Pancreas (tissue), 10 donors: ENCODE data around the gene MAP3K6. TPM values are rescaled to one million over a fixed set of nuclear protein-coding genes. Genes with fewer than 3 reads are reported as not detected.

ENCODE experiments used
- ATAC-seq, 4 donors: fragments of 200-7000 bp; cut with Tn5 transposase; one replicate each; pipeline versions ENCODE4 v1.8.0 to v1.9.1; 2020; ENCODE audit warnings: mild to moderate bottlenecking in 4 of 4, moderate library complexity in 4 of 4
- DNase-seq, 6 donors: peaks; one replicate each; pipeline ENCODE4 v3.0.0-alpha.2; 2020
- FAIRE-seq: peaks from 2 replicates; lab custom pipeline; 2012; peaks lifted over from hg19 to GRCh38; lab: Jason Lieb, UNC
- H3K27ac ChIP-seq, 4 donors: fragments of 200-600 bp; sonication (generic); 1 replicate in 3 of 4; 2 replicates in 1 of 4; pipeline versions ENCODE4 v1.5.0 to v1.8.0; 2020
- H3K27me3 ChIP-seq, 4 donors: fragments of 200-600 bp; one replicate each; pipeline ENCODE4 v1.8.0; 2021
- H3K36me3 ChIP-seq, 3 donors: fragments of 200-600 bp; sonication (generic) in 1 of 3; one replicate each; pipeline versions ENCODE4 v1.5.0 to v1.8.0; 2020 to 2021
- H3K4me1 ChIP-seq, 3 donors: fragments of 200-600 bp; one replicate each; pipeline ENCODE4 v1.8.0; 2021
- H3K4me3 ChIP-seq, 4 donors: fragments of 200-600 bp; sonication (generic) in 2 of 4; one replicate each; pipeline versions ENCODE4 v1.5.0 to v1.8.0; 2020 to 2021
- H3K9me3 ChIP-seq, 4 donors: fragments of 200-600 bp; one replicate each; pipeline ENCODE4 v1.8.0; 2021
- WGBS, 2 donors: extraction: QIAGEN DNeasy Blood & Tissue Kit; methylation state at CpG; one replicate each; pipeline ENCODE4 v1.1.7; 2013; 5-methylcytosine and 5-hydroxymethylcytosine counted together
- intact Hi-C, 3 donors: fragments of 100-400 bp; cut with DNase I; formaldehyde crosslinking; loops; one replicate each; pipeline versions ENCODE4 v1.11.1 to v1.14.2; 2022
- polyA plus RNA-seq, 2 donors: library from polyadenylated mRNA; stranded (reverse); fragments of 200-250 nt; gene quantifications; one replicate each; pipeline ENCODE4 v1.2.3, GENCODE V29; 2013
- total RNA-seq, 6 donors: library from RNA; stranded (reverse); fragmentation: NEBNext Ultra II Directional in 4 of 6; extraction: Animal tissue kit (Norgen Biotek cat#: 25700) in 4 of 6; gene quantifications; one replicate each; pipeline versions ENCODE4 v1.2.1 to v1.2.4, GENCODE V29; 2021 to 2023
- TF ChIP-seq, protein P1 (sequence below), 4 donors: fragments of 200-600 bp; sonication (generic) in 3 of 4; IDR thresholded peaks; one replicate each; pipeline versions ENCODE4 v1.5.0 to v1.8.0; 2021; ENCODE audit warnings: antibody characterized with exemption in 4 of 4
- donor health status: healthy with polysubstance abuse.
- donor health status: DM: no; HTN: no; CAD: no; lungs with moderate emphysema.
- donor health status: DM: no; HTN: no; CAD: no.
- donor health status: control.
- donor health status: control.
- donor health status: Bipolar disorder and iron deficiency.
- donor health status: DM: yes; HTN: yes; CAD: no.
- donor health status: DM: no; HTN: no; CAD: no.
- donor health status: DM: no; HTN: no; CAD: no.
- donor health status: DM: yes; HTN: yes; CAD: no.

MAP3K6 gene
- total and polyA plus RNA-seq, 8 donors = 4.7 to 65.7 (median 10.1) TPM

GRCh38 chr1:27356619-27357280 lies 10.0 kb downstream of the MAP3K6 start:
- peaks cover 0 to 4% (median 0%) of the 10 kb centered on the region in 3 donors for H3K4me1 ChIP-seq
- DNase-seq = peak in 5 of 6 donors; percentile 39 to 86 (median 62)
- no peaks in the 10 kb centered on the region for H3K27me3 ChIP-seq
- H3K4me3 ChIP-seq = peak overlapping the region in 2 of 4 donors; percentile 38
- H3K9me3 ChIP-seq = no peaks in the 10 kb centered on the region
- ATAC-seq = peak; percentile 28 to 49 (median 38)
- no peaks in the 10 kb centered on the region for H3K36me3 ChIP-seq
- no peak for FAIRE-seq
- TF ChIP-seq, protein P1, sequence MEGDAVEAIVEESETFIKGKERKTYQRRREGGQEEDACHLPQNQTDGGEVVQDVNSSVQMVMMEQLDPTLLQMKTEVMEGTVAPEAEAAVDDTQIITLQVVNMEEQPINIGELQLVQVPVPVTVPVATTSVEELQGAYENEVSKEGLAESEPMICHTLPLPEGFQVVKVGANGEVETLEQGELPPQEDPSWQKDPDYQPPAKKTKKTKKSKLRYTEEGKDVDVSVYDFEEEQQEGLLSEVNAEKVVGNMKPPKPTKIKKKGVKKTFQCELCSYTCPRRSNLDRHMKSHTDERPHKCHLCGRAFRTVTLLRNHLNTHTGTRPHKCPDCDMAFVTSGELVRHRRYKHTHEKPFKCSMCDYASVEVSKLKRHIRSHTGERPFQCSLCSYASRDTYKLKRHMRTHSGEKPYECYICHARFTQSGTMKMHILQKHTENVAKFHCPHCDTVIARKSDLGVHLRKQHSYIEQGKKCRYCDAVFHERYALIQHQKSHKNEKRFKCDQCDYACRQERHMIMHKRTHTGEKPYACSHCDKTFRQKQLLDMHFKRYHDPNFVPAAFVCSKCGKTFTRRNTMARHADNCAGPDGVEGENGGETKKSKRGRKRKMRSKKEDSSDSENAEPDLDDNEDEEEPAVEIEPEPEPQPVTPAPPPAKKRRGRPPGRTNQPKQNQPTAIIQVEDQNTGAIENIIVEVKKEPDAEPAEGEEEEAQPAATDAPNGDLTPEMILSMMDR (IDR thresholded peaks at IDR 0.05) = no peak
- H3K27ac ChIP-seq = no peak overlapping the region
- intact Hi-C loops = loop anchor here in 1 of 3 donors (5.0 kb wide), 1 partner anchor 36 kb away; the partner anchor contains the start of gene GPR3
- WGBS, 2 donors = 70 to 71% methylated on average over 37 of the region's 37 CpGs

DNA sequence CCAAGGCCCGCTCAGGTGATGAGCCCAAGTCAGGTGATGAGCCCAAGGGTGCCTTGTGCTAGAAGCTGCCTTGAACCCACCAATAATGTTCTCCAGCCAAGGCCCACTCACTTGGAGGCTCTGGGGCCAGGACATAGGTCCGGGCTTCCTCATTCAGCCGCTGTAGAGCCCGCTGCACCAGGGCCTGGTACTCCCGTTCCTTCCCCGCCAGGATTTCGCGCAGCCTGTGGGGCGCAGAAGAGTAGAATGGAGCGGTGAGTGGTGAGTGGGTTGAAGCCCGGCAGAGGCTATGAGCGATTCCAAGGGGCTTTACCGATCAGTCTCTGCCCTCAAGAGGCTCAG lies 10.5 kb downstream of the MAP3K6 start:
- WGBS, 2 donors = 92 to 95% methylated on average over 13 of the region's 13 CpGs
- FAIRE-seq = no peak
- Histone ChIP-seq H3K27me3 (no peaks in the 10 kb centered on the region), H3K27ac (no peak overlapping the region), H3K4me1 (peaks cover 0 to 4% (median 0%) of the 10 kb centered on the region in 3 donors), H3K4me3 (no peak overlapping the region), H3K36me3 (no peaks in the 10 kb centered on the region), H3K9me3 (no peaks in the 10 kb centered on the region)
- no peak for ATAC-seq
- TF ChIP-seq, protein P1 (IDR thresholded peaks at IDR 0.05) = no peak
- intact Hi-C loops = loop anchor here in 1 of 3 donors (5.0 kb wide), 1 partner anchor 36 kb away; the partner anchor contains the start of gene GPR3
- DNase-seq = no peak

DNA sequence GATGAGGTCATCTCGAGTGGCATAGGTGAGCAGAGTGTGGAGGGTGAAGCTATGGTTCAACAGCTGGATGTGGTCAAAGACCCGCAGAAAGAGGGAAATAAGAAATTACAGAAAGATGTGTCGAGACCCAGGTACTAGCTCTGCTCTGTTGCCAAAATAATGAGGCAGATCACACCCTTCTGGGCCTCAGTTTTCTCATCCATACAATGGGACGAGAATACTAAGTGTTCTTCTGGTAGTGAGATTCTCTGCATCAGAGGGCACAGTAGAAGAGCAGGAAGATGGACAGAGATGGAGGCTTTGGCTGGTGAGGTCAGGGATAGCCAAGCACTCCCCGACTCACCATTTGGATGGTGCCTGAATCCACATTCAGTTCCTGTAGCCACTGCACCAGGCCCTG lies 11.1 kb downstream of the MAP3K6 start:
- Histone ChIP-seq H3K27ac (no peak overlapping the region), H3K36me3 (no peaks in the 10 kb centered on the region), H3K9me3 (no peaks in the 10 kb centered on the region), H3K4me3 (no peak overlapping the region), H3K4me1 (peaks cover 0 to 4% (median 0%) of the 10 kb centered on the region in 3 donors), H3K27me3 (no peaks in the 10 kb centered on the region)
- FAIRE-seq = no peak
- TF ChIP-seq, protein P1 (IDR thresholded peaks at IDR 0.05) = no peak
- WGBS, 2 donors = 86 to 91% methylated on average over 5 of the region's 5 CpGs
- no peak for ATAC-seq
- intact Hi-C loops = loop anchor here in 1 of 3 donors (5.0 kb wide), 1 partner anchor 37 kb away; the partner anchor contains the start of gene GPR3
- DNase-seq = no peak

GRCh38 chr1:27353629-27354028 lies 13.1 kb downstream of the MAP3K6 start:
- Histone ChIP-seq H3K36me3 (no peaks in the 10 kb centered on the region), H3K27ac (no peak overlapping the region), H3K4me3 (no peak overlapping the region), H3K27me3 (no peaks in the 10 kb centered on the region), H3K9me3 (no peaks in the 10 kb centered on the region), H3K4me1 (peaks cover 0 to 4% (median 2%) of the 10 kb centered on the region in 3 donors)
- ATAC-seq (no peak), FAIRE-seq (no peak), DNase-seq (peak in 1 of 6 donors; percentile 61)
- 90 to 96% methylated on average over 3 of the region's 3 CpGs for WGBS, 2 donors
- TF ChIP-seq, protein P1 (IDR thresholded peaks at IDR 0.05) = no peak
- intact Hi-C loops = no loop called here

GRCh38 chr1:27353166-27353565 lies 13.6 kb downstream of the MAP3K6 start:
- H3K27ac ChIP-seq = no peak overlapping the region
- no peak overlapping the region for H3K4me3 ChIP-seq
- H3K4me1 ChIP-seq = peaks cover 0 to 4% (median 3%) of the 10 kb centered on the region in 3 donors
- WGBS, 2 donors = 84 to 91% methylated on average over 13 of the region's 13 CpGs
- no peak for ATAC-seq
- FAIRE-seq = no peak
- DNase-seq = peak in 1 of 6 donors; percentile 82
- H3K36me3 ChIP-seq = no peaks in the 10 kb centered on the region
- intact Hi-C loops = no loop called here
- no peaks in the 10 kb centered on the region for H3K27me3 ChIP-seq
- no peaks in the 10 kb centered on the region for H3K9me3 ChIP-seq
- TF ChIP-seq, protein P1 (IDR thresholded peaks at IDR 0.05) = no peak
